Neuronal stem cell (in vitro differentiated cells): Measurements from ENCODE around the gene RHOXF2.
"Not testable (repeated sequence)": the region's sequence is repeated elsewhere in the genome, so short reads cannot be mapped to it uniquely, and the experiment has no call there.

Source experiments
- DNase-seq: peaks from one replicate; pipeline ENCODE4 v3.0.0-alpha.2; 2013; ENCODE audit warnings: low spot score
- H2AFZ ChIP-seq: one replicate; pipeline ENCODE4 v1.6.1; 2013; ENCODE audit warnings: mild to moderate bottlenecking, low read length, inconsistent platforms
- H2AK5ac ChIP-seq: 2 replicates; pipeline ENCODE4 v1.6.1; 2013; ENCODE audit warnings: low read depth, mild to moderate bottlenecking, inconsistent platforms, low read length, moderate library complexity, mixed read lengths
- H2BK120ac ChIP-seq: 2 replicates; pipeline ENCODE4 v1.6.1; 2013; ENCODE audit warnings: low read depth, mild to moderate bottlenecking, inconsistent platforms, low read length, moderate library complexity, mixed read lengths
- H2BK12ac ChIP-seq: one replicate; pipeline ENCODE4 v1.6.1; 2013; ENCODE audit warnings: low read length, inconsistent platforms
- H2BK15ac ChIP-seq: 2 replicates; pipeline ENCODE4 v1.6.1; 2013; ENCODE audit warnings: mild to moderate bottlenecking, low read length, inconsistent platforms, mixed read lengths
- H2BK5ac ChIP-seq: one replicate; pipeline ENCODE4 v1.6.1; 2013; ENCODE audit warnings: inconsistent platforms, mild to moderate bottlenecking, low read length, moderate library complexity
- H3K14ac ChIP-seq: one replicate; pipeline ENCODE4 v1.6.1; 2013; ENCODE audit warnings: low read length, inconsistent platforms
- H3K18ac ChIP-seq: 2 replicates; pipeline ENCODE4 v1.6.1; 2013; ENCODE audit warnings: low read length, inconsistent platforms
- H3K23ac ChIP-seq: 2 replicates; pipeline ENCODE4 v1.6.1; 2013; ENCODE audit warnings: low read depth, mild to moderate bottlenecking, mixed read lengths, low read length, inconsistent platforms; ENCODE audit not compliant: poor library complexity
- H3K27ac ChIP-seq: replicated peaks from 3 replicates; pipeline ENCODE4 v1.5.1; 2013; ENCODE audit warnings: low read length, inconsistent platforms
- H3K27me3 ChIP-seq, 3 experiments: 2 replicates each; pipeline ENCODE4 v1.6.1; 2013; ENCODE audit warnings: low read length in 3 of 3, mild to moderate bottlenecking in 2 of 3, inconsistent platforms in 1 of 3, low read depth in 1 of 3, mixed read lengths in 1 of 3, moderate library complexity in 1 of 3; ENCODE audit not compliant: control insufficient read depth in 3 of 3, insufficient read depth in 3 of 3
- H3K36me3 ChIP-seq, 2 donors: replicated peaks in 1 of 2; 2 replicates each; pipeline ENCODE4 v1.6.1; 2013; ENCODE audit warnings: low read length in 2 of 2; ENCODE audit not compliant: control insufficient read depth in 2 of 2, insufficient read depth in 2 of 2
- H3K4ac ChIP-seq: 2 replicates; pipeline ENCODE4 v1.6.1; 2013; ENCODE audit warnings: inconsistent platforms, mild to moderate bottlenecking, low read length, moderate library complexity
- H3K4me1 ChIP-seq, 2 donors: 1 replicate in 1 of 2; 2 replicates in 1 of 2; pipeline ENCODE4 v1.6.1; 2013; ENCODE audit warnings: low read length in 2 of 2, low read depth in 1 of 2; ENCODE audit not compliant: control insufficient read depth in 2 of 2, insufficient read depth in 1 of 2
- H3K4me2 ChIP-seq: one replicate; pipeline ENCODE4 v1.6.1; 2013; ENCODE audit warnings: mild to moderate bottlenecking, low read length, inconsistent platforms; ENCODE audit not compliant: insufficient read depth, poor library complexity, severe bottlenecking
- H3K4me3 ChIP-seq, 2 donors: 2 replicates each; pipeline ENCODE4 v1.5.1; 2013; ENCODE audit warnings: low read length in 2 of 2, mild to moderate bottlenecking in 2 of 2, inconsistent platforms in 1 of 2, moderate library complexity in 1 of 2
- H3K79me1 ChIP-seq: one replicate; pipeline ENCODE4 v1.6.1; 2013; ENCODE audit warnings: low read depth, mild to moderate bottlenecking, inconsistent platforms, low read length, moderate library complexity
- H3K9ac ChIP-seq: one replicate; pipeline ENCODE4 v1.6.1; 2013; ENCODE audit warnings: mild to moderate bottlenecking, low read depth, low read length, inconsistent platforms; ENCODE audit not compliant: poor library complexity
- H3K9me3 ChIP-seq, 2 donors: replicated peaks in 1 of 2; 2 replicates each; pipeline versions ENCODE3 to v1.6.1; 2013; ENCODE audit warnings: low read length in 2 of 2, mild to moderate bottlenecking in 2 of 2, inconsistent platforms in 1 of 2, low read depth in 1 of 2, mixed read lengths in 1 of 2, moderate library complexity in 1 of 2; ENCODE audit not compliant: control insufficient read depth in 2 of 2, insufficient read depth in 1 of 2
- H4K8ac ChIP-seq: one replicate; pipeline ENCODE4 v1.6.1; 2013; ENCODE audit warnings: low read depth, mild to moderate bottlenecking, inconsistent platforms, low read length, moderate library complexity
- H4K91ac ChIP-seq: one replicate; pipeline ENCODE4 v1.6.1; 2013; ENCODE audit warnings: low read length, low read depth, mild to moderate bottlenecking, inconsistent platforms; ENCODE audit not compliant: poor library complexity
- WGBS, 2 donors: extraction: QIAGEN DNeasy Blood & Tissue Kit; methylation state at CpG; one replicate each; pipeline ENCODE4 v1.1.7; 2013; ENCODE audit warnings: missing lambda C conversion rate in 2 of 2, mixed read lengths in 1 of 2; ENCODE audit not compliant: insufficient read length in 2 of 2, insufficient replicate concordance in 1 of 2; ENCODE audit errors: extremely low coverage in 2 of 2; 5-methylcytosine and 5-hydroxymethylcytosine counted together

Gene RHOXF2

GRCh38 chrX:120196626-120197283, 38.3 kb downstream of the RHOXF2 start:
- not testable (repeated sequence) for H3K27ac ChIP-seq, H3K9ac ChIP-seq, DNase-seq, H2BK120ac ChIP-seq, H3K4ac ChIP-seq, H3K4me2 ChIP-seq, H3K9me3 ChIP-seq, H2BK15ac ChIP-seq, H3K27me3 ChIP-seq, H3K79me1 ChIP-seq, H2AFZ ChIP-seq, H3K18ac ChIP-seq, H3K23ac ChIP-seq, H3K36me3 ChIP-seq, H2BK12ac ChIP-seq, H3K4me3 ChIP-seq, H2AK5ac ChIP-seq, H3K4me1 ChIP-seq, H4K91ac ChIP-seq, H2BK5ac ChIP-seq, H3K14ac ChIP-seq, H4K8ac ChIP-seq
- no CpG with 5 or more reads among the region's 8 CpGs for WGBS, 2 donors

- no peak overlapping the region for H4K91ac ChIP-seq
- H2AK5ac ChIP-seq, result no peak overlapping the region
- no peak overlapping the region for H3K9ac ChIP-seq
- no peak overlapping the region for H2BK120ac ChIP-seq
- H3K18ac ChIP-seq, result no peak overlapping the region
- H3K27me3 ChIP-seq, result no peaks in the 10 kb centered on the region
- no peak overlapping the region for H3K14ac ChIP-seq
- H4K8ac ChIP-seq, result no peak overlapping the region
- H3K4me1 ChIP-seq, result no peaks in the 10 kb centered on the region
- H3K4ac ChIP-seq, result no peak overlapping the region
- no peak overlapping the region for H2BK12ac ChIP-seq
- H3K4me3 ChIP-seq, result no peak overlapping the region
- no peak overlapping the region for H3K27ac ChIP-seq
- no peak overlapping the region for H3K23ac ChIP-seq
- H2AFZ ChIP-seq, result no peak overlapping the region
- no peak overlapping the region for H3K4me2 ChIP-seq
- no peaks in the 10 kb centered on the region for H3K36me3 ChIP-seq
- DNase-seq, result no peak
- no CpG with 5 or more reads among the region's 11 CpGs for WGBS, 2 donors
- no peaks in the 10 kb centered on the region for H3K9me3 ChIP-seq
- H2BK15ac ChIP-seq, result no peak overlapping the region
- H2BK5ac ChIP-seq, result no peak overlapping the region
- H3K79me1 ChIP-seq, result no peaks in the 10 kb centered on the region
These were observed 42.4 kb downstream of the RHOXF2 start for GRCh38 chrX:120200851-120201250.

DNA sequence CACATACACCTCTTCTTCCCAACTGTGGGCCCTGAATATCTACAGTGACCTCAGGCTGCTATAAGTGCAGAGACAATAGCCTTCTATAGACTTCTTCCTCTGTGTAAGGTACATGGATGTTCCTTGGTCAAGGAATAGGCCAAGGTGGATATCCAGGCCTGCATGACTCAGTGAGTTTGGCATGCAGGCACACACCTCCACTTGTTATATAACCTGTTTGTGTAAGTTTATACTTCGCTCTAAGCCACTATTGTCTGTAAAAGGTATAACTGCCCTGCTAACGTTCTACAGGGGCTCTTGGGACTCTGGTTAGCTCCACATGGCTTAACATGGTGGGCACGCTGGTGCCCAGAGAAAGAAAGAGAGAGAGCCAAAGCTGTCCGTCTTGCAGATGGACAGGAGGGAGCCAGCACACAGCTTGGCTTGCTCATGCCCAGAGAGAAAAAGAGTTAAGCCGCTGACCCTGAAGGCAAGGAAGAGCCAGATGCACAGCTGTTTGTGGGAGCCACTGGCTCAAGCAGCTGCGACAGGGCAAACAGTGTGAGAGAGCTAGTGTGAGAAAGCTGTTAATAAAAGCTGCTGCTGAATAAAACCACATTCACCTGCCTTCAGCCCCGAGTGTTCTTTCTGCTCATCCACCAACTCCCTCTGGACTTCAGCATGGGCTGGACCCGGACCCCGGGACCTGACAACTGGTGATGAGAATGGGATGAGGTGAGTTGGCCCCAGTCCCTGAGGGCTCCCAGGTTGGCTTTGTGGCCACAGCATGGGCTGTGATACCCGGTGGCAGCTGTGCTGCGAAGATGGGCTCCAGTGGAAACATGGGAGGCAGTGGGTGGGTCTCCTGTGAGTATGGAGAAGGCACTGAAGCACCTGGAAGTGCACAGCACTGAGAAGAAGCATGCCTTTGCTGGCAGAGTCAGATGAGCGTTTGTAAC, 47.7 kb downstream of the RHOXF2 start:
- Histone ChIP-seq H2BK12ac (no peak overlapping the region), H3K79me1 (no peaks in the 10 kb centered on the region), H2AK5ac (no peak overlapping the region), H3K4me3 (no peak overlapping the region), H3K4me2 (no peak overlapping the region), H3K9me3 (no peaks in the 10 kb centered on the region), H4K91ac (no peak overlapping the region), H3K4ac (no peak overlapping the region), H3K36me3 (no peaks in the 10 kb centered on the region), H4K8ac (no peak overlapping the region), H2AFZ (no peak overlapping the region), H3K18ac (no peak overlapping the region), H3K4me1 (no peaks in the 10 kb centered on the region), H2BK15ac (no peak overlapping the region), H2BK5ac (no peak overlapping the region), H2BK120ac (no peak overlapping the region), H3K27ac (no peak overlapping the region), H3K27me3 (no peaks in the 10 kb centered on the region), H3K14ac (no peak overlapping the region), H3K23ac (no peak overlapping the region), H3K9ac (no peak overlapping the region)
- WGBS, 2 donors, result no CpG with 5 or more reads among the region's 12 CpGs
- DNase-seq, result no peak

GRCh38 chrX:120207009-120207605, 48.7 kb downstream of the RHOXF2 start:
- WGBS, 2 donors, result no CpG with 5 or more reads among the region's 8 CpGs
- no peaks in the 10 kb centered on the region for H3K27me3 ChIP-seq
- no peak overlapping the region for H2BK5ac ChIP-seq
- no peak for DNase-seq
- H3K79me1 ChIP-seq, result no peaks in the 10 kb centered on the region
- no peaks in the 10 kb centered on the region for H3K9me3 ChIP-seq
- H3K9ac ChIP-seq, result no peak overlapping the region
- H4K91ac ChIP-seq, result no peak overlapping the region
- no peak overlapping the region for H3K14ac ChIP-seq
- H3K36me3 ChIP-seq, result no peaks in the 10 kb centered on the region
- H3K23ac ChIP-seq, result no peak overlapping the region
- no peak overlapping the region for H2BK120ac ChIP-seq
- H3K4me2 ChIP-seq, result no peak overlapping the region
- H4K8ac ChIP-seq, result no peak overlapping the region
- no peak overlapping the region for H3K18ac ChIP-seq
- no peak overlapping the region for H2BK12ac ChIP-seq
- no peak overlapping the region for H3K27ac ChIP-seq
- H3K4me3 ChIP-seq, result no peak overlapping the region
- no peak overlapping the region for H2AFZ ChIP-seq
- no peak overlapping the region for H2AK5ac ChIP-seq
- no peaks in the 10 kb centered on the region for H3K4me1 ChIP-seq
- no peak overlapping the region for H2BK15ac ChIP-seq
- no peak overlapping the region for H3K4ac ChIP-seq
